ENCODE data around the gene PAOX.
"Not testable (repeated sequence)": the region's sequence is repeated elsewhere in the genome, so short reads cannot be mapped to it uniquely, and the experiment has no call there.

Gene PAOX

DNA sequence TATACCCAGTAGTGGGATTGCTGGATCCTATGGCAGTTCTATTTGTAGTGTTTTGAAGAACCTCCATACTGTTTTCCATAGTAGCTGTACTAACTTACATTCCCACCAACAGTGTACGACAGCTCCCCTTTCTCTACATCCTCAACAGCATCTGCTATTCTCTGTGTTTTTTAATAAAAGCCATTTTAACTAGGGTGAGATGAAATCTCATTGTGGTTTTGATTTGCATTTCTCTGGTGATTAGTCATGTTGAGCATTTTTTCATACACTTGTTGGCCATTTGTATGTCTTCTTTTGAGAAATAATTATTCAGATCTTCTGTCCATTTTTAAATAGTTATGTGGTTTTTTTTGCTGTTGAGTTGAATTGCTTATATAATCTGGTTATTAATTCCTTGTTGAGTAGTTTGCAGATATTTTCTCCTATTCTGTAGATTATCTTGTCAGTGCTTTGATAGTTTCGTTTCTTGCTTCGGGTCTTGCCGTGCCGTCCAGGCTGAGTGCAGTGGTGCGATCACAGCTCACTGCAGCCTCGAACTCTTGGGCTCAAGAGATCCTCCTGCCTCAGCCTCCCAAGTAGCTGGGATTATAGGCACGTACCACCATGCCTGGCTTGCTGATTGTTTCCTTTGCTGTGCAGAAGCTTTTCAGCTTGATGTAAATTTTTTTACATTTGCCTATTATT is 26.9 kb downstream of the PAOX start:
- no peak for DNase-seq (ENCODE audit: low spot score)

DNA sequence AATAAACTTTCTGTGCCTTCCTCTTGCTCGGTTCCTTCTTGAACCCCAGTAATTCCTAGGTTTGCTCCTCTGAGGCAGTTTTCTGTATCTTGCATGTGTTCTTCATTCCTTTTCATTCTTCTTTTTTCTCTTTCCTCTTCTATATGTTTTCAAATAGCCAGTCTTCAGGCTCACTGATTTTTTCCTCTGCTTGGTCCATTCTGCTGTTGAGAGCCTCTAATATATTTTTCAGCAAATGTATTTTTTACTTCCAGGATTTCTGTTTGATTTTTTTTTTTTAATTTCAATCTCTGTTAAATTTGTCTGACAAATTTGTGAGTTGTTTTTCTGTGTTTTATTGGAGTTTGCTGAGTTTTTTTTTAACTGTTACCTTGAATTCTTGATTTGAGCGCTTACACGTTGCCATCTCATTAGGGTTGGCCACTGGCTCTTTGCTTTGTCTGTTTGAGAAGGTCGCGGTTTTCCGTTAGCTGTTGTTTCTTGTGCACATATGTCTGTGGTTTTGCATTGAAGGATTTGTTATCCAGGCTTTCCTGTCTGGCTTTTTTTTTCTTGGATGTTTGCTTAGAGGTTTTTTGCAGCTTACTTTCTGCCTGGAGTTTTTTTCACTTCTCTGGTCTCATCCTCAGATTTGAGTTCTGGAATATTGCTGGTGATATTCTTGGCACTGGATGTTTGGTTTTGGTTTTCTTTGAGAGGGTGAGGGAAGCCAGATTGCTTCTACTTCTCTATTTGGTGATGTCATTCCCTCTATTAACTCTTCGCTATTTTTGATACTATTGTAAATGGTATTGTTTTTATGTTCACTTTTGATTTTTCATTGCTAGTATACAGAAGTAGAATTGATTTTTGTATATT is 32.7 kb downstream of the PAOX start:
- DNase-seq (ENCODE audit: low spot score): no peak

DNA sequence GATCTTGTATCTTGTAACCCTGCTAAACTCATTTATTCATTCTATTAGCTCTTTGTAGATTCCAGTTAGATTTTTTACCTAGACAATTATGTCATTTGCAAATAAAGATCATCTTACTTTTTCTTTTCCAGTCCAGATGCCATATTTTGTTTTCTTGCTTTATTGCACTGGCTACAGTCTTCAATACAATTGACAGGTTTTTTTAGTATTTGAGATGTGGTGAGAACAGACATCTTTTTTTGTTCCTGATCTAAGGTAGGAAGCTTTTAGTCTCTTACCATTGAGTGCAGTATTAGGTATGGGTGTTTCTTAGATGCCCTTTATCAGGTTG is 33.3 kb downstream of the PAOX start:
- DNase-seq (ENCODE audit: low spot score): no peak

DNA sequence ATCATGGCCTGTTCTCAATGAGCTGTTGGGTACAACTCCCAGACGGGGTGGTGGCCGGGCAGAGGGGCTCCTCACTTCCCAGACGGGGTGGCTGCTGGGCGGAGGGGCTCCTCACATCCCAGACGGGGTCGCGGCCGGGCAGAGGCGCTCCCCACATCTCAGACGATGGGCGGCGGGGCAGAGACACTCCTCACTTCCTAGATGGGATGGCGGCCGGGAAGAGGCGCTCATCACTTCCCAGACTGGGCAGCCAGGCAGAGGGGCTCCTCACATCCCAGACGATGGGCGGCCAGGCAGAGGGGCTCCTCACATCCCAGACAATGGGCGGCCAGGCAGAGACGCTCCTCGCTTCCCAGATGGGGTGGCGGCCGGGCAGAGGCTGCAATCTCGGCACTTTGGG is 35.3 kb downstream of the PAOX start:
- DNase-seq (ENCODE audit: low spot score): not testable (repeated sequence)

DNA sequence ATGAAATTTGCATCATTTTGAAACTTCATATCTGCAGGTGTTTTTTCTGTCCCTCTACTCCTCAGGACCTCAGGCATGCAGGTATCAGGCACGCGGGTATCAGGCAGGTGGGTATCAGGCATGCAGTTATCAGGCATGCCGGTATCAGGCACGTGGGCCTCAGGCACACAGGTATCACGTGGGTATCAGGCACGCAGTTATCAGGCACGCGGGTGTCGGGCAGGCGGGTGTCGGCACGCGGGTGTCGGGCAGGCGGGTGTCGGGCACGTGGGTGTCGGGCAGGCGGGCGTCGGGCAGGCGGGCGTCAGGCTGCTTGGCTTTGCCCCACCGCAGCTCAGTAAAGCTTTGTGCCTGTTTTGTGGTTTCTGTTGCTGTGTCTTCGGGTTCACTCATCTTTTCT is 36.7 kb downstream of the PAOX start:
- no peak for DNase-seq (ENCODE audit: low spot score)

DNA sequence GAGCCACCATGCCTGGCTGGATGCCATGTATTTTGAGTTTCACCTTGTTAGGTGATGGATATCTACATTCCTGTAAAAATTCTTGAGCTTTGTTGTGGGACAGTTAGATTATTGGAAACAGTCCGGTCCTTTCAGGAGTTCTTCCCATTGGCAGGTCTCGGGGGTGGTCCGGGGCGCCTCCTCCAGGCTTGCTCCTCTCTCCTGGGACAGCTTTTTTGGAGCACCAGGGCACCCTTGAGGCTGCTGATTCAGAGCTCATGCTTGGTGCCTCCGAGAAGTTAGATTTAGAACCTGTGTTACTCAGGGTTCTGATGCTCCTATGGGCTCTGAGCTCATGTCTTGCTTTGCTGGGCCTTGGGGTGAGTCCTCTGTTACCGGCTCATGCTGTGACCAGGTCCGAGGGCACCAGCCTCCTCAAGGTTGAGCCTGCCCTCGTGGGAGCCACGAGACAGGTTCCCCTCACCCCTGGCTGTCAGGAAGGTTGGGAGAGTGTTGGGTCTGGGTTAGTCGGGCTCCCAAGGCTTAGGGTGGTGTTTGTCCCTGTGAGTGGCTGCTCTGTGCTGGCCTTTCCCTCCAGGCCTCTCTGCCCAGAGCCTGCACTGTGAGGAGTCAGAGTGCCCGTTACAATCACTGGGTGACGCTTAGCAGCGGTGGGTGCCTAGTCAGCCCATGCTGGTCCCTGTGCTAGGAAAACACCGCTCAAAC is 39.4 kb downstream of the PAOX start:
- DNase-seq (ENCODE audit: low spot score): no peak

DNA sequence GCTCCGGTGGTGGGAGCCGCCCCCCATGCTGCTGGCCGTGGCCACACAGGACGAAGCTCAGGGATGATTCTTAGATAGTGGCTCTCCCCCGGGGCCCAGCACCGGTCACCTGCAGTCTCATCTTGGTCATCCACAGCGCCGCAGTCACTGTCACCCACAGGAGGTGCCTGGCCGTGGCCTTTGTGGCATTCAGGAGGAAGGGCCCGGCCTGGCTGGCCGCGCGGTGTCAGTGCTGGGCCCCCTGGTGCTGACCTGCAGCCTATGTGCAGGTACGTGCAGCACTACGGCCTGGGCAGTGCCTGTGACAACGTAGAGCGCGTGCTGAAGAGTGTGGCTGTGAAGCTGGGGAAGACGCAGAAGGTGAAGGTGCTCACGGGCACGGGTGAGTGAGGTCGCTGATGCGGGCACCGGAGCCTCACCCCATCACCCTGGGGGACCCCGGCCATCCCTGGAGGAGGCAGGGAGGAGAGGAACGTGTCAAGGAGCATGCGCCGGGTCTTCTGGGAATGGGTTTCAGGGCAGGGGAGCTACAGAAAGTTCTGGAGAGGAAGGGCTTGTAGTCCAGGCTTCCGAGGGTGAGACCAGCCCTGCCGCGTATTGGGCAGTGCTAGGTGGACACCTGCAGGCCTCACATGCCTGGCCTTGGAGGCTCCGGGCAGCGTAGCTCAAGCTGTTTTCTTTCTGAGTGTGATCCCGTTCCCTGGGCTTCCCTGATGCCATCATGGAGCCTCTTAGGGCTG is 40.3 kb downstream of the PAOX start:
- DNase-seq (ENCODE audit: low spot score): no peak

DNA sequence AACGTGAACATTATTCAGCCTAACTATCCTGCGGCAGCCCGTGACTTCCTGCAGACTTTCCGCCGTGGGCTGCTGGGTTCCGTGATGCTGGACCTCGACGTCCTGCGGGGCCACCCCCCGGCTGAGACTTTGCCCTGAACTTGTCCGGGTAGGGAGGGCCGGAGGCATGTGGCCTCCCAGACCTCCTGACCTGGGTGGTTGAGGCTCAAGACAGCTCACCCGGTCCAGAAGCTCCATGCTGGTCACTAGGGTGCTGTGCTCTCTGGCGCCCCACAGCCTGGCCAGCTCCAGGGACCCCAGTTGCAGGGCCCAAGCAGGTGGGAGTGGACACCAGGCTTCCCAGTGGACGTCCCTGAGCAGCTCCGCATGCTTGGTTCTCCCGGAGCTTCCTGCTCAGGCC is 41.0 kb downstream of the PAOX start:
- DNase-seq (ENCODE audit: low spot score): no peak

DNA sequence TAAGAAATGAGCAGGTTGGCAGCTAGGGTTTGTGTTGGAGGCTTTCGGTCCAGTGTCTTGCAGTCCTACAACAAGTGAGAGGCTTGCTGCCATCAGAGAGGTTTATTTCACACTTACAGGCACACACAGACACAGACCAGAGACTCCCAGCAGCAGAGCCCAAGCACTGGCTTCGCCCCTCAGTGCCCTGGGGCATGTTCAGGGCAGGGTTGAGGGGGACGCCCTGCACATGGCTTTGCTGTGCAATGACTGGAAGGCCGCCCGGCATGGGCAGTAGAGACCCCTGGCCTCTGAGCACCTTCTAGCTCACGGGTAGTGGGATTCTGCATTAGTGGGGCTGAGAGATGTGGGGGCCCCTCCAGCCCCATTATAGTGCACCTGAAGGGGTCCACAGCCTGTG is 41.5 kb downstream of the PAOX start:
- DNase-seq (ENCODE audit: low spot score): no peak

DNA sequence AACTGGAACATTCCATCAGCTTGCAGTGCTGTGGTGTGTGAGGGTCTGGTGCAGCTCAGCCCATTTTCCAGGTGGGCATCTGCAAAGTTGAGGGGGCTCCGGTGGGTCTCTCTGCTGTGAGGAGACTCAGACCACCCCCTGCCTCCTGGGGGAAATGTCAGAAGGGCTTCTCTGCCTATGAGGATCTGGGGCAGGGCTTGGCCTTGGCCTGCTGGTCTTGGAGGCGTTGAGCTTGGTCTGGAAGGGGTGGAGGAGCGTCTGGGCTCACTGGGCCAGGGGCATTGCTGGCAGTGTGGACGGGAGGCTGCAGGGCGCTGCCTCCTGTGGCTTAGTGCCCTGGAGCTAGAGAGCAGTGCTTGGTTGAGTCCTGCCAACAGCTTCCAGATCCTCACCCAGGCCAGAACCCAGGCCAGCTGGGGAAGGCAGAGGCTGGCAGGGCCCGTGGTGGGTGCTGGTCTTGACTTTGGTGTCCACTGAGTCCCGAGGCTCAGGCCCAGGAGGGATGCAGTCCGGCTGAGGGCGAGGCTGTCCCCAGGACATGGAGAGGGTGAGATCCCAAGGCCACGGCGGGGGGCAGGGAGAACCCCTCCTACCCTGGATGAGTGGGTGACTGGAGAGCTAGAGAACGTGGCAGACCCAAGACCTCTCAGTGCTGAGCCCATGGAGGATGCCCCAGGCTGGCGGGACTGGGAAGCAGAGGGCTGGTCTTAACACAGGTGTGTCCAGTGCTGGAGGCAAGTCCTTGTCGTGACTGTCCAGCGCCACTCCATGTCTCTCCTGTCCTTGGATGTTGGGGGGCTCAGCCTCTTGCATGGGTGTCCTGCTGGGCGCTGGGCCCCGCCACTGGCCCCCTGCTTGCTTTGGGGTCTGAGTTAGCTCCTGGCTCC is 42.5 kb downstream of the PAOX start:
- no peak for DNase-seq (ENCODE audit: low spot score)

DNA sequence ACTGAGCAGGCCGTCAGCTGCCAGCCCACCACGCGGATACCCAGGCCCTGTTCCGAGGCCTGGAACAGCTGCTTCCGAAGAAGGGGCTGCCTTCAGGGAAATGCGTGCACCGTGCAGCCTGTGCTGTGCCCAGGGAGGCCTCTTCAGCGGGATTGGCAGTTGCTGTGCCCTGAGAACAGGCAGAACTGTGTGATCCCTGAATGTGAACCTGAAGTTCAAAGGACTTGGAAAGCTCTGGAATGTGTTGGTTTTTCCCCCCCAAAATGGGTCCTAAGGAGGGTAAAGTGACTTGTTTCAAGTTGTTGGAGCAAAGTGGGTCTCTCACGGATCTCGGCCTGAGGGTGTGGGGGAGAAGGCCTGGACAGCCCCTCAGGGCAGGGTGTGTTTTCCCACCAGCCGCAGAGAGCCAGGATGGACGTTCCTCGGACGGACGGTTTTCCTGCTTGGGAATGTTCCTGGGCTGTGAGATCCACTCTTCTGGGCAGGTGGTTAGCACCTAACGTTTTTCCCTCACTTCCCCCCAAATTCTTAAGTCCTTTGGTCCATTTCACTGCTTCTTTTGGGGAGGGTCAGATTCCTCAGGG is 43.3 kb downstream of the PAOX start:
- DNase-seq (ENCODE audit: low spot score): no peak

DNA sequence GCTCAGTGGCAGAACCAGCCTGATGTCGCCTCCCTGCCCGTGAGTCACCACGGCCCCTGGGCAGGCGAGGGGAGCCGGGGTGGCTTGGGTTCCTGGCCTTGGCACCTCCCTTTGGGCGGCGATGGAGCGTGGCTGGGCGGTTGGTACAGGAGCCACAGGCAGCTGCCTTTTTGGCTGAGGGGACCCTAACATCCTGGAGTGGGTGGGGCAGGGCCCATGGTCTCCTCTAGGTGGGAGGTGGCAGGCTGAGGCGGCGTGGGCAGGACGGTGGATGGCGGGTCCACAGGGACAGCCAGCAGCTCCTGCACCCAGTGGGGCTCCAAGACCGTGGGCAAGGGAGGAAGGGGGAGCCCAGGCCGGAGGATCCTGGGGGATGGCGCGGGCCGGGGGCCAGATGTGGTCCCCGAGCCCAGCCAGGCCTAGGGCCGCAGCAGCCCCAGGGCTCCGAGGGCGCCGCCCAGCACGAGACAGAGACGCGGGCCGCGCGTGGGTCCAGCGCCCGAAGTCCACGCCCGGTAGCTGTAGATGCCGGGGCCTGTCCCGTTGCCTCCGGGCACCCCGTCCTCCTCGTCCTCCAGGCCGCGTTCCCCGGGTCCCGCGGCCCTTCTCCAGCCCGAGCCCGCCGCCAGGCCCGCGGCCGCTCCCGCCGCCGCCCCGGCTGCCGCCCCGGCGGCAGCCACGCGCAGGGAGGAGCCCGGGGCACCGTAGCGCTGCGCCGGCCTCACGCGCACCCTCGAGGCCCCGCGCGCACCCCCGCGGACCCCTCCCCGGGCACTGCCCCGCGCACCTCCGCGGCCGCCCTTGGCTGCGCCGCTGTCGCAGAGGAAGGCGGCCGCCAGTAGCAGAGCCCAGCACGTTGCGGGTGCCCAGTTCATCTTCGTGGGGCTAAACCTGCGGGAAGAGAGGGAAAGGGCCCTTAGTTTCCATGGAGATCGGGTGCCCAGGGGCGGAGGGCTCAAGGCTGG is 44.0 kb downstream of the PAOX start:
- DNase-seq (ENCODE audit: low spot score): no peak

DNA sequence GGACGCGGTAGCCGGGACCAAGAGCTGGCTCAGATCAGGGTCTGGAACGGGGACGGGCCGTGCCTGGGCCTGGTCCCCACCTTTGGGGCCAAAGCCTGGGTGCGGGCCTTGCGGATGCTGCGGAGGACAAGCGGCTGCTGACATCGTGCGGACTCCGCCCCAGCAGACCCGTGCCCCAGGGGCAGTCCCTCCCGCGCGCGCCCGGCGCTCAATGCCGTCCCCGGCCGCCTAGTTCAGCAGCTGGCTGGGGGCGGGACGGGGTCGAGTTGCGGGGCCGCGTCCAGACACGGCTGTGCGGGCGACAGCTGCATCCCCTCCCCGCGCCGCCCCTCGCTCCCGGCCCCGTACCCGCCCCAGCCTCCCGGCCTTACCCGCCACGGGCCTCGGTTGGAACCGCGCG is 45.0 kb downstream of the PAOX start:
- DNase-seq (ENCODE audit: low spot score): not testable (repeated sequence)

DNA sequence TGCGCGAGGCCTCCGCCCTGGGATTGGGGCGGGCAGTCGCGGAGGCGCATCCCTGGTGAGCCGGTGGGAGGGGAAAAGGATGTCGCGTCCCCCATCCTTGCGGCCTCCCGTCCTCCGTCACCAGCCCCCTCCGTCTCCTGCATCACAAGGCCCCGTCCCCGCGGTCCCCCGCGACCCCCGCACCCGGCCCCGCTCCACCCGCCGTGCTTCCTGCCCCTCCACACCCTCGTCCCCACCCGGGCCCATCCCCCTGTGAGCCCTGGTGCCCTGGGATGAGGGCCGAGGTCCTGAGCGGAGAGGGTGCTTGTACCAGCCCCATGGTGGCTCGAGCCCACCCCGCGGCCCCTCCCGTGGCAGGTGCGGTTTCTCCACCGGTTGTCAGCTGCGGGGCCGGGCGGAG is 45.5 kb downstream of the PAOX start, which contains the start of gene SPRN:
Gene SPRN, minus strand, starts transcription at position 25 of the 400 bp plus-strand sequence. CDS start 944 bp downstream, outside the sequence.
- DNase-seq (ENCODE audit: low spot score): not testable (repeated sequence)

DNA sequence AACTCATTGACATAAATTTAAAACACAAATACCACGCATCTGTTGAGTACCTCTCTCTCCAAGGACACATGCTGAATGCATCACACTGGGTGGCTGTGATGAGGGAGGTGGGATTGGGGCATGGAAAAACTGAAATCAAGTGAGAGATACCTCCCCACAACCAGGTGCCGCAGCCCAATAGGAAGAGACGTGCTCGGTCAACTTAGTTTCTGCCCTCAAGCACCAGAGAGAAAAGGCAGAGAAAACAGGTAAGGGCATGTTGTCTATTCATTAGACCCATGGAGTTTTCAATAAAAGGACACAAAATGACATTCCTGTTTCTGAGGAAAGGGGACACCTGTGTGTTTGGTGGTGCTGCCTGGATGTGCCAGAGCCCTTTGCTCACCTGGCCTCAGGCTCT is 50.5 kb downstream of the PAOX start:
- DNase-seq (ENCODE audit: low spot score): not testable (repeated sequence)

DNA sequence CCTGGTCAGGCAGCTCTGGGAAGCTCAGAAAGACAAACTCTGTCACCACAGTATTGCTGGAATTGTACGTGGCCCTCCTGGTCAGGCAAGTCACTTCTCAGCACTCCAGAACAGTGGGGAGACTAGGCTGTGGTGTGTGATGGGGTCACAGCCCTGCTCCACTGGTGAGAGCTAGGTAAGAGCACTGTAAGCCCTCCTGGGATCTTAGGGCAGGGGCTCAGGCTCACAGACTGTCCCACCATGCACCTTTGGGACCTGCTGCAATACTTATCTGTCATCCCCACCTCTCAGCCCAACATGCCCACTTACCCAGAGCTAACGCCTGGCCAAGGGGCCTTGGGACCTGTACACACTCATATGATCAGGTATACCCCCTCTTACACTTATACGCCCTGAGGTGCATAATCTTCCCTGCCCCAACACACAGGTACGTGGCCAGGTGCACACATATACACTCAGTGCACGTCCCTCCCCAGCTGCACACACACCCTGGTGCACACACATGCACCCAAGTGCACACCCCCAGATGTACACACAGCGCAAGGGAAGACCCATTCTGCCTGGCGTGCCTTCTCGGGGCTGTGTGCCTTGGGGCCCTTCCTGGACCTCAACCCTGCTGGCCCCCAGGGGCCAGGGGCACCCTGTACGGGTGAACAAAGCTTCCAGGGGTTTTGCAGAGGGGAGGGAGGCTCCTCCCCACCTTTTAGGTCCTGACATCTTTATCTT is 53.0 kb downstream of the PAOX start:
- DNase-seq (ENCODE audit: low spot score): not testable (repeated sequence)

DNA sequence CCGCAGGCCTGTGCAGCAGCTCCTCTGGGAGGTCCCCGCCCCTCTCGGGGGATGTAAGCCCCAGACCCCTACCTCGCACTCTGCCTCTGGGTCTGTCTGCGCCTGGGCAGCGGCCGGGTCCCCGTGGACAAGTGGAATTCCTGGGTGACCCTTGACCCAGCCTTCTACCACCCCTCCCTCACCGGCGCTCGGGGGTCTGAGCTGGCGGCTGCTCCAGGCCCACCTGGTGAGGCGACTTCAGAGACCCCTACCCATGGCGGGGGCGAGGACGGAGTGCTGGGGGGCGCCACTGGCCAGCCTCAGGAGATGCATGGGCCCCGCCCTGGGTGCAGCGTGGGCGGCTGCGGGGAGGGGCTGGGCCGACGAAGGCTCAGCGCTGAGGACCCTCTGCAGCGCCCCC is 53.7 kb downstream of the PAOX start:
- not testable (repeated sequence) for DNase-seq (ENCODE audit: low spot score)

DNA sequence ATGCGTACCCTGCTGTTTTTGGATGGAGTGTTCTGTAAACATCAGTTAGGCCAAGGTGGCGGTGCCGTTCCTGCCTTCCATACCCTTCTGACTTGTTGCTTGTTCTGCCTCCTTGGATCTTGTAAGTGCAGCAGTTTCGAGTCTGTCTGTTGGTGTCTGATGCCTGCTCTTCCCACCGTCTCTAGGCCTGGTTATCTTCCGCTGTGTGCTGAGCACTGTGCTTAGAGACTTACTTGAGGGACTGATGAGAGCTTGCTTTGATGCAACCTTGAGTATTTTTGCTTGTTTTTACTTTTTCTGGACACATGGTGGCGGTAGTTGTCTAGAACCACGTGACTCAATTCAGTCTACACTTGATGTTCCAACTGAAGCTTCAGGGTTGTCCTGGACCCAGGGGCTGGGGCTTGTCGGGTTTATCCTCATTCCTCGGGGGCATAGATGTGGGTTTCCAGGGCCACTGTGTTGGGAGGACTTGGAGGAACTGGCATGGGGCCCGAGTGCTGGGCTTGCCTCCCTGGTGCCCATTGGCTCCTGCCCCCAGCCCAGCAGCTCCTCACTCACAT is 59.7 kb downstream of the PAOX start:
- DNase-seq (ENCODE audit: low spot score): no peak
